GM20431 (cell line): ENCODE measurements around the gene MFAP1.
"Not testable (repeated sequence)": the region's sequence is repeated elsewhere in the genome, so short reads cannot be mapped to it uniquely, and the experiment has no call there.

Experiments used
- in situ Hi-C: fragments of 300-500 bp; cut with MseI, MboI; formaldehyde crosslinking; loops from one replicate; pipeline ENCODE4 v1.15.0; 2020; ENCODE audit warnings: low sequenced_read_pairs; ENCODE audit not compliant: unreplicated experiment

MFAP1 gene

DNA sequence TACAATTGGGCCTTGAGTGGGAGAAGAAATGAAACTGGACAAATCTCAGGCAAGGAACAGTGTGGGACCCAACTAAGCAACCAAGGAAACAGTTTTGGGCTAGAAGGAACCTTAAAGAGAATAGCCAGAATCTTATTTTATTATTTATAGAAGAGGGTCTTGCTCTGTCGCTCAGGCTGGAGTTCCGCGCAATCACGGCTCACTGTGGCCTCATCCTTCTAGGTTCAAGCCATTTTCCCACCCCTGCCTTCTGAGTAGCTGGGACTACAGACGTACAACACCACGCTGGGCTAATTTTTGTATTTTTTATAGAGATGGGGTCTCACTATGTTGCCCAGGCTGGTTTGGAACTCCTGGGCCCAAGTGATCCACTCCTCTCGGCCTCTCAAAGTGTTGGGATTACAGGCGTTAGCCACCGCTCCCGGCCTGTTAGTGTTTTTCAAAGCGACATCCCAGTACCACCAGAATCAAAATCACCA, 1.6 kb upstream of the MFAP1 start:
- in situ Hi-C loops, result no loop called here

DNA sequence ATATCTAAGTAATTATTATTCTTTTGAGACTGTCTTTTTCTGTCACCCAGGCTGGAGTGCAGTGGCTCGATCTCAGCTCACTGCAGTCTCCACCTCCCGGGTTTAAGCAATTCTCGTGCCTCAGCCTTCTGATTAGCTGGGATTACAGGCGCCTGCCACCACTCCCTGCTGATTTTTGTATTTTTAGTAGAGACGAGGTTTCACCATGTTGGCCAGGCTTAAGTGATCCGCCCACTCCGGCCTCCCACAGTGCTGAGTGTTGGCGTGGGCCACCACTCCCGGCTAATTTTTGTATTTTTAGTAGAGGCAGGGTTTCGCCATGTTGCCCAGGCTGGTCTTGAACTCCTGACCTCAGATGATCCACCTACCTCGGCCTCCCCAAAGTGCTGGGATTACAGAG, 815 bp upstream of the MFAP1 start:
- in situ Hi-C loops, result not testable (repeated sequence)

DNA sequence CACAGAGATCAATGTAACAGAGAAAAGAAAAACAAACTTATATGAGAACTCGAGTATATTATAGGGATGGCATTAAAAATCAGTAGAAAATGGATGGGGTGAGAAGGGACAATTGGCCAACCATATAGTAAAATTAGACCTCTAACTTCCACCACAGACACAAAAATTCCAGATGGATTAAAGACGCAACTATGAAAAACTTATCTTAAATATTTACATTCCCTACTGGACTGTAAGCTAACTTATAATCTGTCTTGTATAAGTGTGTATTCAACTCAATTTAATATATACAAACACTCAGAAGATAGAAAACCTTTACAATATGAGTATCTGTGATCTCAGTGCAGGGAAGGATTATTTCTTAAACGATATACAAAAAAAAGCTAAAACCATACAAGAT, 3.0 kb downstream of the MFAP1 start:
- in situ Hi-C loops, result no loop called here

- in situ Hi-C loops, result not testable (repeated sequence)
These were observed 9.4 kb downstream of the MFAP1 start for GRCh38 chr15:43815064-43815463.

- in situ Hi-C loops, result no loop called here
These were observed 15.4 kb downstream of the MFAP1 start for GRCh38 chr15:43808960-43809678.

DNA sequence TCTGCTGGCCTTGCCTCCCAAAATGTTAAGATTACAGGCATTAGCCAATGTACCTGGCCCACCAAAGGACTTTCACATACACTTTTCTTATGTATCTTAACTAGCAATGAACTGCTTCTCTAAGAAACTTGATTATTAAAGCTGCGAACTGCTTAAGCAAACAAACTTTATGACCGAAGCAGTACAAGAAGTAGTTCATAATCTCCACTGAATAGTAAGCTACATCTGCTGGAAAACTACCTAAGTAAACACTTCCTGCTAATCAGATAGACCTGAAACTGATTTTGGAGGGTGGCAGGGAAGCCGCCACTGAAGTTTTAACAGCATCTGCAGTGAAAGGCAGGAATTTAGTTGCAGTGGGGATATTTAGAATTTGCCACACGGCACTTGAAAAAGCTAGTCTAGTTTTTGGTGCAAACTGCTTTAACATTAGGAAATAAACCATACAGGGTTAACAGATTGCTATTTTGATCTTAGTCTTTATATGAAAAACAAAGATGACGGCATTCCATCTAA, 16.0 kb downstream of the MFAP1 start:
- in situ Hi-C loops, result no loop called here

DNA sequence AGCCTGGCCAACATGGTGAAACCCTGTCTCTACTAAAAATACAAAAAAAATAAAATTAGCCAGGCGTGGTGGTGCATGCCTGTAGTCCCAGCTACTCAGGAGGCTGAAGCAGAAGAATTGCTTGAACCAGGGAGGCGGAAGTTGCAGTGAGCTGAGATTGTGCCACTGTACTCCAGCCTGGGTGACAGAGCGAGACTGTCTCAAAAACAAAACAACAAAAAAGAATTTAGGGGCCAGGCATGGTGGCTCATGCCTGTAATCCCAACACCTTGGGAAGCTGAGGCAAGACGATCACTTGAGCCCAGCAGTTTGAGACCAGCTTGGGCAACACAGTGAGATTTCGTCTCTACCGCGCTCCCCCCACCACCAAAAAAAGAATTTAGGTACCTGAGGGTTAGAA, 21.8 kb downstream of the MFAP1 start:
- in situ Hi-C loops, result not testable (repeated sequence)

DNA sequence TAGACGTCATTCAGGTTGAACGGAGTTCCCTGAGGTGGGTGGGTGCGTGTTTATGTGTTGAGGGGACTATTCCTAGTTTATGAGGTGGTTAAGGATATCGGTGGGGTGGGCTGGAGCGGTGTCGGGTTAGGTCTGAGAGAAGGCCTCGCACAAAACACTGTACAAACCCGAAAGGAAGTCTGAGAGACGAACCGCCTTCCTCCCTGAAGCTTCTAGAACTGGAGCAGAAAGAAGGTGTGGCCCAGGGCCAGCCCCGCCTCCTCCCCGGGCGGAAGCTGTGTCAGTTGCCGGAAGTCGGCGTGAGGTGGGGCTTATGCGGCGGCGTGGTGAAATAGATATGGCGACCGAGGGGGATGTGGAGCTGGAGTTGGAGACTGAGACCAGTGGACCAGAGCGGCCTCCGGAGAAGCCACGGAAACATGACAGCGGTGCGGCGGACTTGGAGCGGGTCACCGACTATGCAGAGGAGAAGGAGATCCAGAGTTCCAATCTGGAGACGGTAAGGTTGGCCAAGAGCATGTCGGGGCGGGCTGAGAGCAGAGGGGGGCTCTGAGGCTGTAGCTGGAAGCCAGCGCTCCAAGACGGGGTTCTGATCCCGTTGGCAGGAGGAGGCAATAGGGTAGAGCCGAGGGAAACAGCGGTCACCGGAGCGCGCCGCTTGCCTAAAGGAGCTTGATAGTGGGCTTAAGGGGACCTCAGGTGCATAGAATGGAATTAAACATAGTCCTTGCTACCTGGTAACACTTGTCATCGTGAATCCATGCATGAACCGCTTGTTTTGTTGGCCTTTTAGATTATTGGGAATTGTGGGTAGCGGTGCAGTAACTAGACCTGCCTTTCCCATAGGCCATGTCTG, 24.0 kb downstream of the MFAP1 start, which contains the start of gene HYPK:
Gene HYPK, plus strand, starts transcription at position 314 of the 856 bp plus-strand sequence. Its CDS starts 24 bp downstream, at position 338.
- in situ Hi-C loops, result no loop called here

DNA sequence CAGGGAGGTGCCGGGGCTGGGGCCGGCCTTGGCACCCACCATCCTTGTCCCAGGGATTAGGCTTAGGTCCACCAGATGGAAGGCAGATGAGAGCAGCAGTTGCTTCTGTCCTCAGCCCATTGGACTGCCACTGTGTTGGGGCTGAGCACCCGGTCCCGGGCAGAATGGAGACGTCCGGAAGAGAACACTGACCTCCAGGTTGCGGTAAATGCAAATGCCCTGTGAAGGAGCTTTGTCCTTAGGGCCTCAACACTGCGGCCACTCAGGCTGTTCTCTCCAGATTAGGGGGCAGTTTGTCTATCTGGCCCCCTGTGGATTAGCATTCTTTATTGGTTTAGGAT, 24.6 kb downstream of the MFAP1 start, which contains the start of gene SERINC4:
Gene SERINC4, minus strand, starts transcription at position 276 of the 341 bp plus-strand sequence. Its CDS starts 234 bp downstream, at position 42.
- in situ Hi-C loops, result no loop called here

- in situ Hi-C loops, result no loop called here
These were observed 25.1 kb downstream of the MFAP1 start for GRCh38 chr15:43799209-43799944.

DNA sequence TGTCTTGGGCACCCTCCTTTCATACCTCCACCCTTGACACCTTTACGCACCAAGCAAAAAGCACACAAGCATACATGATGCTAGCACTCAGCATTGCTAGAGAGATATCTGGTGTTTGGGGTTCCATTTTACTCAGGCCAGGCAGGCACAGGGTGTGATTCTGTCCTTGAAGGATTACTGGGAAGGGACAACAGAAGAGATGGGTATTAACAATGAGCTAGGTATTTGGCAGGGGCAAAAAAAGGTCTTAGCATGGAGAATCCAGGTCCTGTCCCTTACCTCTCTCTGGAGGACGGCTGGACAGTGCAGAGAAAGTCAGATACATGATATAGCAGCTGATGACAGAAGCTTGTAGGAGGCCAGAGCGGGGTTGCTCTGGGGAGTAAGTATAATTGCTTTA, 27.9 kb downstream of the MFAP1 start:
- in situ Hi-C loops, result no loop called here

DNA sequence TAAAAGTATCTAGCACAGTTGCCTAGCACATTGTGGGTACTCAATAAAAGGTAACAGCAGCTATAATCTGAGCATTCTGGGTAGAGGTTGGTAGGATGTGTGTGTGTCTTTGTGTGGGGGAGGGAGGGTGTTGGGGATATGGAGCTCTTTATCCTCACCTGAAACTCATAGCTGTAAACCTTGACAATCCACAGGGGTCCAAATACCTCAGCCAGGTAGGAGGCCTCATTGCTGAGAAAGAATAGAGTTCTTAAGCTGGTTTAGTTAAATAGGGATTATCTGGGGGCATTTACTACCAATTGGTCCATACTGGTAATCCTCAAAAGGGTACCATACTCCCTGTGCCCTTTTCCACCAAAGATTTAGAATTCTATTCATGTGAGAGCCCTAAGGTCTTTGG, 28.5 kb downstream of the MFAP1 start:
- in situ Hi-C loops, result no loop called here

DNA sequence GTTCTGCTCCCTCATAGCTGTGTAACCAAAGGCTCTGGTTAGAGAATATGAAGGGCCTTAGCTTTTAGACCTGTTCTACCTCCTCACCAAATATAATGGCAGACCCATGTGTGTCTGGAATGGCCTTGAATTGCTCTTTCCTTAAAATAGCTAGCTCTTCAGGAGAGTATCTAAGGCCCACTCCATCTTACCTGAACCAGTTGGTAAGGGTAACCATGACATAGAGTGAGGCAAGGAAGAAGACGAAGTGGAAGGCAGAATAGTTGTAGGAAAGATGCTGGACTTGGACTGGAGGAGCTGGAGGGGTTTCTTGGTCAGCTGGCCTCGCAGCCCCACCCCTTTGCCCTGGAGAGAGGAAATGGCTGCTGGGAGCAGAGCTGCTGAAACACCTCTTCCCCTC, 29.3 kb downstream of the MFAP1 start:
- in situ Hi-C loops, result no loop called here

DNA sequence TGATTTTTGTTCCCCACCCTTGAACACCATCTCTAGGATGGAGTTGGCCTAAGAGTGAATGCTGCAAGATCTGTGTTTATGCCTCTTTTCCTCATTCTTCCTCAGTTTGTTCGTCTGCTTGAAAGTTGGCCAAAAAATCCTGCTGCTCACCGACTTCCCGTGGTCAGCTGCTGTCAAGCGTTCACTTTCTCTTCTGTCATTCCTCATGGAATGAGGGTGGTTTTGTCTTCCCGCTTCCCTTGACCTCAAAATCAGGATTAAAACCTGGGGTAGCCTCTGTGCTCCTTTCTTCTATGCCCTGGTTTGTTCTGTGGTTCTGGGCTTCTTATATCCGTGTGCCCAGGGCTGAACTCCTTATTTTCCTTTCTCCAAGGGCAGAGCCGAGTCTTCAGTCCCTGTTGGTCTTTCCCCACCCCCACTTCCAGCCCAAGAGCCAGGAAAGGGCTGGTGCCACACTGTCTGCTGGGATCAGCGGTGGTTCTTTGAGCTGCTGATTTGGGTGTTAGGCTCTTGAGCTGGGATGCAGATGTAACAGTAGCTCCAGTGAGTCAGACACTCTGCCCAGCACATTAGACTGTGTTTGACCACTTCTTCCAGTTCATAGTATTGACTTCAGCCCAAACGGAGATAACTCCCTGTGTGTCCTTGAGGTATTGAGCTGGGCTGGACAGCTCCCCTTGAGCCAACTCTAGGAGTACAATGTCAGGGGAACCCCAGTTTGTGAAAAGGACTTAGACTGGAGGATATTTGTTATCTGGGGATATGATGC, 30.0 kb downstream of the MFAP1 start:
- in situ Hi-C loops, result no loop called here

- in situ Hi-C loops, result no loop called here
These were observed 30.8 kb downstream of the MFAP1 start for GRCh38 chr15:43793647-43794046.

- in situ Hi-C loops, result no loop called here
These were observed 31.6 kb downstream of the MFAP1 start for GRCh38 chr15:43792761-43793476.

DNA sequence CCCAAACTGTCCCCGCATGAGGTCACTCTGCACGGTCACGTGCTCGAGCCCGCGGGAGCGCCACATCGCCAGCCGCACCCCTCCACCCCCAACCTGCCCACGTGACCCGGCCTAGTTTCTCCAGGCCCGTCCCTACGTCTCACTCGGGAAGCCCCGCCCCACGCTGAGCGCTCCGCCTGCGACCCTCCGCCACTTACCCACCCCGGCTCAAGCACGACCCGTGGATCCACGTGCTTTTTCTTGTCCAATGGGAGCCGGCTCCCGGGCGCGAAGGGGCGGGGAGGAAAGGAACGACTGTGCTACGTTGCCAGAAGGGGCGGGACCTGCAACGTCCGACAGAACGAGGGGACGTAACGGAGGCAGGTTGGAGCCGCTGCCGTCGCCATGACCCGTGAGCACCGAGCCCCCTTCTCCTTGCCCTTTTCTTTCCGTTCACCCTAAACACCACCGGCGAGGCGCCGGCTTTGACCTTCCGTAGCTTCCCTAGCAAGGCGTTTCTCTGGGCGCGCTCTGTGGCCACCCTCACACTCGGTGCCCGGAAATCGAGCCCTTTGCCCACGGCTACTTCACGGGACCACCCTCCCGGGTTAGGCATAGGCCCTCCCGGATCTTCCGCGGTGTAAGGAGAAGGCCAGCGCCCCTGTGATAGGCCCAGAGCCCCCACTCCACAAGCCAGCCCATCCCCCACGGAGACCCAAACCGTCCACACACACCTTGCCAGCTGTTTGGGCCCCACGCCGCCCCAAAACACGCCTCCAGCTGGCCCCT, 32.3 kb downstream of the MFAP1 start, which contains the start of gene SERF2:
Gene SERF2, plus strand, starts transcription at position 328 of the 768 bp plus-strand sequence. Its CDS starts 57 bp downstream, at position 385.
- in situ Hi-C loops, result no loop called here

DNA sequence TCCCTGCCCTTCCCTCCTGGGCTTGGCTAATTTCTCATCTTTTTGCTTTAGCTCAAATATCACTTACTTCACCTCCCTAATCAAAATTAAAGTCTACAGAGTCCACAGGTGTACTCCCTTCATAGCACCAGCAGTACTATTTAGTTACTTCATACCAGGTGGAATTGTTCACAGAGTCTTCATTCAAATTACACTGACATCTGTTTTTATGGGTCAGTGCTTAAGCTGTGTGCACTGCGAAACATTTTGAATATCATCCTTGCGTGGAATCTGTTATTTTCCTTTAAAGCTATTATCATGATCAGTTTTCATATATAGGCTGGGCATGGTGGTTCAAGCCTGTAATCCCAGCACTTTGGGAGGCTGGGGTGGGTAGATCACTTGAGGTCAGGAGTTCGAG, 35.1 kb downstream of the MFAP1 start:
- in situ Hi-C loops, result no loop called here
